Measurements from ENCODE around the gene EPG5. TPM values are rescaled to one million over a fixed set of nuclear protein-coding genes. Genes with fewer than 3 reads are reported as not detected.

Gene EPG5
- total and polyA plus RNA-seq, 2 of the 4 experiments (the other 2 are of a cell fraction) = 37.3 to 114 TPM

DNA sequence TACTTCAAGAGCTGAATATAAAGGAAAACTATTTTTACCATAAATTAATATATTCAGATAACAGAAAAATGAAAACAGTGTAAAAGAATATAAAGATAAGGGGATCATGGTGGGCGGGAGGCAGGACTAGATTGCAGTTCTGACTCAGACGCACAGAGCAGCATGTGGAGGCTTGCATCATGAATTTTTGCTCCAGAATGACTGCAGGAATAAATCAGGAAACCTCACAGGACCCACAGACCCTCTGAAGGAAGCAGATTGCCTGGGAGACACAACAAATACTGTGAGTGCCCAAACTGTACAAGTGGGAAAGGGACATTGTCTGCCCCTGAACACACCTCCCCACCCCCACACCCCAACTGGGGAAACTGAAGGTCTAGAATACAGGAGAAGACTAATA lies 160.9 kb downstream of the EPG5 start:
- Histone ChIP-seq H3K18ac (ENCODE audit: low read depth, low read length) (peak overlapping the region; percentile 93), H3K9ac (ENCODE audit: low read depth, low read length) (peak overlapping the region; percentile 32), H3K79me1 (ENCODE audit: low read depth in 1 of 2, low read length in 2 of 2) (peaks cover 0 to 18% of the 10 kb centered on the region in 2 experiments; a peak in 2 of 4 replicates), H3K4me3 (ENCODE audit: insufficient read depth, low read depth, low read length) (no peak overlapping the region), H3K4me1 (ENCODE audit: control insufficient read depth, insufficient read depth, low read length) (peaks cover 24% of the 10 kb centered on the region), H3K9me3 (ENCODE audit: control insufficient read depth, insufficient read depth, low read length) (peaks cover 5% of the 10 kb centered on the region; the same call in 1 of the 2 replicates), H4K20me1 (ENCODE audit: insufficient read depth, low read length) (no peaks in the 10 kb centered on the region), H2AK5ac (ENCODE audit: low read depth, low read length) (peak overlapping the region; percentile 45; the same call in 1 of the 2 replicates), H2BK120ac (ENCODE audit: low read depth, low read length) (peak overlapping the region; percentile 98), H2AK9ac (replicated peaks; ENCODE audit: low read depth, low read length, poor library complexity) (peak overlapping the region; percentile 6), H3K27me3 (ENCODE audit: control insufficient read depth, insufficient read depth, low read length) (no peaks in the 10 kb centered on the region), H2AFZ (replicated peaks; ENCODE audit: low read length, poor library complexity) (peak overlapping the region; percentile 71), H4K91ac (ENCODE audit: insufficient read depth, low read depth, low read length) (peak overlapping the region; percentile 95), H3K4ac (ENCODE audit: low read depth, low read length) (peak overlapping the region; percentile 86), H3K56ac (ENCODE audit: extremely low read depth, insufficient read depth, low read length) (peak overlapping the region; percentile 42), H3K9me1 (ENCODE audit: insufficient read depth, low read length) (peaks cover 11% of the 10 kb centered on the region), H3K4me2 (ENCODE audit: low read depth, low read length) (peak overlapping the region; percentile 4; the same call in 1 of the 2 replicates), H3K36me3 (ENCODE audit: control insufficient read depth, insufficient read depth, low read length) (no peaks in the 10 kb centered on the region), H2BK20ac (ENCODE audit: low read depth, low read length) (peak overlapping the region; percentile 97), H4K5ac (ENCODE audit: low read depth, low read length) (peak overlapping the region; percentile 71), H3K27ac (ENCODE audit: insufficient read depth, low read length) (peak overlapping the region; percentile 86), H4K8ac (ENCODE audit: low read depth in 2 of 2, low read length in 2 of 2) (peak overlapping the region; percentile 75 to 97), H3K14ac (replicated peaks; ENCODE audit: low read depth, low read length) (peak overlapping the region; percentile 93), H2BK5ac (ENCODE audit: low read depth, low read length, poor library complexity, severe bottlenecking) (peak overlapping the region; percentile 87), H2BK15ac (ENCODE audit: low read depth, low read length) (peak overlapping the region; percentile 89), H3K23ac (ENCODE audit: low read depth, low read length) (peak overlapping the region; percentile 90)
- ATAC-seq (ENCODE audit: low read depth) (no peak), DNase-seq (peak; percentile 83)
- dilution Hi-C loops (cut with HindIII; ENCODE audit: low sequenced_read_pairs, unreplicated experiment) (no loop called here), in situ Hi-C loops (cut with MboI; ENCODE audit: low sequenced_read_pairs) (no loop called here), intact Hi-C loops (cut with micrococcal nuclease) (no loop called here)
- POLR2A ChIA-PET (ENCODE audit: unreplicated experiment) = no interaction called here
- BruUV-seq (replicated peaks) = no TSS peak
- TF ChIP-seq POLR2A (IDR thresholded peaks at IDR 0.05; ENCODE audit: low read depth, low read length) (no peak), MAFK (IDR thresholded peaks at IDR 0.05; ENCODE audit: low read depth, low read length) (no peak), CEBPB (IDR thresholded peaks at IDR 0.05; ENCODE audit: low read depth, low read length) (peak; percentile 89), NFE2L2 (IDR thresholded peaks at IDR 0.05; ENCODE audit: low read depth, low read length) (no peak), RFX5 (IDR thresholded peaks at IDR 0.05; ENCODE audit: low read depth, low read length) (no peak), MAZ (IDR thresholded peaks at IDR 0.05; ENCODE audit: borderline replicate concordance, low read depth, low read length) (no peak), BHLHE40 (IDR thresholded peaks at IDR 0.05; ENCODE audit: low read depth, low read length) (peak; percentile 41; the same call in 1 of the 2 replicates), RAD21 (IDR thresholded peaks at IDR 0.05; ENCODE audit: low read length) (no peak), SMC3 (IDR thresholded peaks at IDR 0.05; ENCODE audit: low read depth, low read length) (no peak), MXI1 (IDR thresholded peaks at IDR 0.05; ENCODE audit: borderline replicate concordance, low read depth, low read length) (0 out of 2 replicates have a peak, but pooled peaks have one; percentile 26), FOS (IDR thresholded peaks at IDR 0.05; ENCODE audit: low read depth, low read length) (peak; percentile 58), RCOR1 (IDR thresholded peaks at IDR 0.05; ENCODE audit: insufficient replicate concordance, low read length) (no peak), CHD1 (IDR thresholded peaks at IDR 0.05; ENCODE audit: low read depth, low read length) (no peak)
- TF ChIP-seq, protein P1, sequence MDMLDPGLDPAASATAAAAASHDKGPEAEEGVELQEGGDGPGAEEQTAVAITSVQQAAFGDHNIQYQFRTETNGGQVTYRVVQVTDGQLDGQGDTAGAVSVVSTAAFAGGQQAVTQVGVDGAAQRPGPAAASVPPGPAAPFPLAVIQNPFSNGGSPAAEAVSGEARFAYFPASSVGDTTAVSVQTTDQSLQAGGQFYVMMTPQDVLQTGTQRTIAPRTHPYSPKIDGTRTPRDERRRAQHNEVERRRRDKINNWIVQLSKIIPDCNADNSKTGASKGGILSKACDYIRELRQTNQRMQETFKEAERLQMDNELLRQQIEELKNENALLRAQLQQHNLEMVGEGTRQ (IDR thresholded peaks at IDR 0.05; ENCODE audit: low read depth, low read length) = no peak
- TF ChIP-seq, protein P2, sequence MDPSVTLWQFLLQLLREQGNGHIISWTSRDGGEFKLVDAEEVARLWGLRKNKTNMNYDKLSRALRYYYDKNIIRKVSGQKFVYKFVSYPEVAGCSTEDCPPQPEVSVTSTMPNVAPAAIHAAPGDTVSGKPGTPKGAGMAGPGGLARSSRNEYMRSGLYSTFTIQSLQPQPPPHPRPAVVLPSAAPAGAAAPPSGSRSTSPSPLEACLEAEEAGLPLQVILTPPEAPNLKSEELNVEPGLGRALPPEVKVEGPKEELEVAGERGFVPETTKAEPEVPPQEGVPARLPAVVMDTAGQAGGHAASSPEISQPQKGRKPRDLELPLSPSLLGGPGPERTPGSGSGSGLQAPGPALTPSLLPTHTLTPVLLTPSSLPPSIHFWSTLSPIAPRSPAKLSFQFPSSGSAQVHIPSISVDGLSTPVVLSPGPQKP (IDR thresholded peaks at IDR 0.05; ENCODE audit: borderline replicate concordance, low read depth, low read length) = no peak
- TF ChIP-seq, protein P3, sequence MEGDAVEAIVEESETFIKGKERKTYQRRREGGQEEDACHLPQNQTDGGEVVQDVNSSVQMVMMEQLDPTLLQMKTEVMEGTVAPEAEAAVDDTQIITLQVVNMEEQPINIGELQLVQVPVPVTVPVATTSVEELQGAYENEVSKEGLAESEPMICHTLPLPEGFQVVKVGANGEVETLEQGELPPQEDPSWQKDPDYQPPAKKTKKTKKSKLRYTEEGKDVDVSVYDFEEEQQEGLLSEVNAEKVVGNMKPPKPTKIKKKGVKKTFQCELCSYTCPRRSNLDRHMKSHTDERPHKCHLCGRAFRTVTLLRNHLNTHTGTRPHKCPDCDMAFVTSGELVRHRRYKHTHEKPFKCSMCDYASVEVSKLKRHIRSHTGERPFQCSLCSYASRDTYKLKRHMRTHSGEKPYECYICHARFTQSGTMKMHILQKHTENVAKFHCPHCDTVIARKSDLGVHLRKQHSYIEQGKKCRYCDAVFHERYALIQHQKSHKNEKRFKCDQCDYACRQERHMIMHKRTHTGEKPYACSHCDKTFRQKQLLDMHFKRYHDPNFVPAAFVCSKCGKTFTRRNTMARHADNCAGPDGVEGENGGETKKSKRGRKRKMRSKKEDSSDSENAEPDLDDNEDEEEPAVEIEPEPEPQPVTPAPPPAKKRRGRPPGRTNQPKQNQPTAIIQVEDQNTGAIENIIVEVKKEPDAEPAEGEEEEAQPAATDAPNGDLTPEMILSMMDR (conservative IDR thresholded peaks at IDR 0.05; ENCODE audit: low read depth, low read length) = no peak
- CTCF ChIA-PET = interaction anchor here (0.5 kb wide), 1 partner anchor 42 kb away, joined by 3 read pairs; no protein-coding TSS in a partner anchor
- 10% methylated on average over 2 of the region's 2 CpGs; no CpG with 5 or more reads in 1 of the 2 experiments for WGBS, 2 experiments (ENCODE audit: extremely low coverage in 2 of 2, insufficient read length in 1 of 2)

Measured in IMR-90 (cell line).